Endodermal cell (in vitro differentiated cells): ENCODE measurements around the gene IVD. TPM values are rescaled to one million over a fixed set of nuclear protein-coding genes. Genes with fewer than 3 reads are reported as not detected.

ENCODE experiments used
- DNase-seq: peaks from one replicate; pipeline ENCODE4 v3.0.0-alpha.2; 2017
- H3K27ac ChIP-seq: 2 replicates; pipeline ENCODE4 v1.5.1; 2013; ENCODE audit warnings: mild to moderate bottlenecking, low read depth, low read length, moderate library complexity
- H3K27me3 ChIP-seq: 2 replicates; pipeline ENCODE4 v1.6.1; 2013; ENCODE audit warnings: mild to moderate bottlenecking, low read length, moderate library complexity; ENCODE audit not compliant: insufficient read depth, control insufficient read depth, poor library complexity, severe bottlenecking
- H3K36me3 ChIP-seq: 2 replicates; pipeline ENCODE4 v1.7.0; 2013; ENCODE audit warnings: mild to moderate bottlenecking, low read length, moderate library complexity; ENCODE audit not compliant: control insufficient read depth, insufficient read depth
- H3K4me1 ChIP-seq: one replicate; pipeline ENCODE4 v1.7.0; 2013; ENCODE audit warnings: low read length; ENCODE audit not compliant: control insufficient read depth, insufficient read depth
- H3K4me3 ChIP-seq: 2 replicates; pipeline ENCODE4 v1.5.1; 2013; ENCODE audit warnings: mild to moderate bottlenecking, low read length, moderate library complexity
- H3K9ac ChIP-seq: 2 replicates; pipeline ENCODE4 v1.6.1; 2013; ENCODE audit warnings: mild to moderate bottlenecking, low read length, moderate library complexity; ENCODE audit not compliant: poor library complexity, severe bottlenecking; ENCODE audit errors: extremely low read depth
- H3K9me3 ChIP-seq: 2 replicates; pipeline ENCODE4 v1.6.1; 2013; ENCODE audit warnings: mild to moderate bottlenecking, low read length, moderate library complexity; ENCODE audit not compliant: control insufficient read depth
- H3K27ac Mint-ChIP-seq: 2 replicates; pipeline ENCODE4 v1.8.0; 2020; ENCODE audit warnings: mixed read lengths
- H3K27me3 Mint-ChIP-seq: 2 replicates; pipeline ENCODE4 v1.8.0; 2021; ENCODE audit warnings: mild to moderate bottlenecking, mixed read lengths; ENCODE audit not compliant: insufficient read depth
- H3K36me3 Mint-ChIP-seq: 2 replicates; pipeline ENCODE4 v1.8.0; 2020; ENCODE audit warnings: low read depth, mixed read lengths
- H3K4me1 Mint-ChIP-seq: 2 replicates; pipeline ENCODE4 v1.8.0; 2020; ENCODE audit warnings: mixed read lengths
- H3K4me3 Mint-ChIP-seq: 2 replicates; pipeline ENCODE4 v1.8.0; 2020; ENCODE audit warnings: mild to moderate bottlenecking, moderate library complexity, mixed read lengths
- H3K9me3 Mint-ChIP-seq: 2 replicates; pipeline ENCODE4 v1.8.0; 2020; ENCODE audit warnings: mild to moderate bottlenecking, mixed read lengths
- WGBS, 2 experiments: methylation state at CpG; one replicate each; pipeline versions ENCODE4 v1.1.5 to v1.1.7; 2013; ENCODE audit warnings: missing lambda C conversion rate in 2 of 2, mixed read lengths in 1 of 2; ENCODE audit not compliant: insufficient coverage in 1 of 2, insufficient read length in 1 of 2; 5-methylcytosine and 5-hydroxymethylcytosine counted together
- total RNA-seq, 2 donors: library from RNA; stranded (reverse); fragmentation: NEBNext Ultra II Directional in 1 of 2; extraction: Animal tissue kit (Norgen Biotek cat#: 25700) in 1 of 2; gene quantifications; 2 replicates in 1 of 2; 3 replicates in 1 of 2; pipeline ENCODE4 v1.2.1, GENCODE V29; 2021
- TF ChIP-seq, protein P1 (sequence below): fragments of 200-600 bp; sonication (generic); conservative IDR thresholded peaks from 2 replicates; pipeline ENCODE4 v1.5.0; 2021; ENCODE audit warnings: antibody characterized with exemption, mild to moderate bottlenecking

IVD gene
- total RNA-seq, 2 donors from 2014 or later = 90.6 to 98.7 TPM

DNA sequence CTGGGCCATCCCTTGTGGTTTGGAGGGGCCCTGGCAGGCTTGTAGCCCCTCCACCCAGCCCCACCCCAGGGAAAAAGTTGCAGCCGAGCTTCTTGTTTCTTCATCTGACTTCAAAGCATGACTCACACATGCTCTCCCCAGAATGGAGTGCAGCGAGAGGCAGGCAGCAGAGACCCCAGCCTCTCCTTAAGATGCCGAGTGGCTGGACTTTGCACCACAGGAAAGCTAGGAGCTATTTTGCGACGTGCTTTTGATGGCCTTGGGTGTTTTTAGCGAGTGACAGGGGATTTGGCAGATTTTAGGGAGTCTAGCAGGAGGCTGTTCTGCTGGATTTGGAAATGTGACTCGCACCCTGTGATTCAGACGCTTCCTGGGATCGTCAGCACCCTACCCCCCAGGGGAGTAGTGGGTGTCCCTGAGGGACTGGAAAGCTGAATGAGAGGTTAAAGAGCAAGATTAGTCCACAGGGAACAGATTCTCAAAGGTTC, 49.4 kb downstream of the IVD start:
- no peaks in the 10 kb centered on the region for H3K27me3 Mint-ChIP-seq
- Histone ChIP-seq H3K4me1 (peaks cover 39% of the 10 kb centered on the region), H3K27ac (no peak overlapping the region), H3K27me3 (no peaks in the 10 kb centered on the region), H3K4me3 (no peak overlapping the region), H3K9me3 (no peaks in the 10 kb centered on the region), H3K36me3 (peaks cover 6% of the 10 kb centered on the region), H3K9ac (no peak overlapping the region)
- peak overlapping the region; percentile 82 for H3K27ac Mint-ChIP-seq
- H3K4me3 Mint-ChIP-seq = peak overlapping the region; percentile 18
- 67 to 81% methylated on average over 5 to 9 of the region's 9 CpGs for WGBS, 2 experiments
- peaks cover 3% of the 10 kb centered on the region for H3K36me3 Mint-ChIP-seq
- H3K9me3 Mint-ChIP-seq = no peaks in the 10 kb centered on the region
- DNase-seq = no peak
- TF ChIP-seq, protein P1, sequence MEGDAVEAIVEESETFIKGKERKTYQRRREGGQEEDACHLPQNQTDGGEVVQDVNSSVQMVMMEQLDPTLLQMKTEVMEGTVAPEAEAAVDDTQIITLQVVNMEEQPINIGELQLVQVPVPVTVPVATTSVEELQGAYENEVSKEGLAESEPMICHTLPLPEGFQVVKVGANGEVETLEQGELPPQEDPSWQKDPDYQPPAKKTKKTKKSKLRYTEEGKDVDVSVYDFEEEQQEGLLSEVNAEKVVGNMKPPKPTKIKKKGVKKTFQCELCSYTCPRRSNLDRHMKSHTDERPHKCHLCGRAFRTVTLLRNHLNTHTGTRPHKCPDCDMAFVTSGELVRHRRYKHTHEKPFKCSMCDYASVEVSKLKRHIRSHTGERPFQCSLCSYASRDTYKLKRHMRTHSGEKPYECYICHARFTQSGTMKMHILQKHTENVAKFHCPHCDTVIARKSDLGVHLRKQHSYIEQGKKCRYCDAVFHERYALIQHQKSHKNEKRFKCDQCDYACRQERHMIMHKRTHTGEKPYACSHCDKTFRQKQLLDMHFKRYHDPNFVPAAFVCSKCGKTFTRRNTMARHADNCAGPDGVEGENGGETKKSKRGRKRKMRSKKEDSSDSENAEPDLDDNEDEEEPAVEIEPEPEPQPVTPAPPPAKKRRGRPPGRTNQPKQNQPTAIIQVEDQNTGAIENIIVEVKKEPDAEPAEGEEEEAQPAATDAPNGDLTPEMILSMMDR = no peak
- H3K4me1 Mint-ChIP-seq = peaks cover 67% of the 10 kb centered on the region

DNA sequence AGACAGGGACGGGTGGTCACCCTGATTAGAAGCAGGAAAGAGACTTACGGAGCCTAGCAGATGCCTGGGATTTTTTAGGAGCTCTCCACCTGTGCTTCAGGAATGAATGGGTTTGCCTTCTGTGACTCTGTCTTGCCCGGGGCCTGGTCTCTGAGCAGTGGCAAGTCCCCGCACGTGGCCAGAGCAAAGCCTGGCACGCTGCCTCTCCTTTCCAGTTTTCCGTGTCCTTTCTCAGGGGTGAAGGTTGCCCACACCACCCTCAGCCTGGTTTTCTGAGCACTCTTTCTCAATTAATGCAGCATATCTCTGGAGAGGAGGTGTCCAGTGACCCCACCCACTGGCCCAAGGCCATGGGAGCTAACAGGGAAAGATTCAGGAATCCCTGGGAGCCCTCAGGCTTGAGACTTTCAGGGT, 50.7 kb downstream of the IVD start:
- Mint-ChIP-seq H3K4me3 (no peak overlapping the region), H3K9me3 (no peaks in the 10 kb centered on the region), H3K27ac (peak overlapping the region; percentile 77), H3K4me1 (peaks cover 54% of the 10 kb centered on the region), H3K27me3 (no peaks in the 10 kb centered on the region), H3K36me3 (peaks cover 10% of the 10 kb centered on the region)
- no peak overlapping the region for H3K27ac ChIP-seq
- no peak overlapping the region for H3K4me3 ChIP-seq
- WGBS, 2 experiments = 84 to 92% methylated on average over 5 to 7 of the region's 7 CpGs
- no peaks in the 10 kb centered on the region for H3K9me3 ChIP-seq
- H3K36me3 ChIP-seq = peaks cover 9% of the 10 kb centered on the region
- no peak overlapping the region for H3K9ac ChIP-seq
- no peak for DNase-seq
- no peaks in the 10 kb centered on the region for H3K27me3 ChIP-seq
- peaks cover 35% of the 10 kb centered on the region for H3K4me1 ChIP-seq
- TF ChIP-seq, protein P1 = no peak

DNA sequence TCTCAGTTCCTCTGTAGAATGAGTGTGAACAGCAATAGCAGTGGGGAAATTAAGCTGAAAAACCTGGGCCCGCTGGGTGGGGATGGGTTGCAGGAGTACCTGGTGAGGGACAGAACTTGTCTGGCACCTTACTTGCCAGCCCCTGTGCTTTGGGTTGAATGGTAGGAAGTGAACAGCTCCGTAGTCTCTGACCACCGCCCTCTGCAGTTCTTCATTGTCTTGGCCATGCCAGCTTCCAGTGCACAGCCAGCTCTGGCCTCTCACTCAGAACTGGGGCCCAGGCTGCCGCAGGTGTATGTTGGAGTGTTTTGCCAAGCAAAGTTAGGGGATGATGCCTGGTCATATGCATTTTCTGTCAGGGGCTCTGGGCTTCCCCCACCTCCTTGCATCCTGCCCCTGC, 51.1 kb downstream of the IVD start:
- 91 to 92% methylated on average over 2 to 4 of the region's 4 CpGs for WGBS, 2 experiments
- Mint-ChIP-seq H3K27ac (peak overlapping the region; percentile 77), H3K4me3 (no peak overlapping the region), H3K4me1 (peaks cover 50% of the 10 kb centered on the region), H3K9me3 (no peaks in the 10 kb centered on the region), H3K36me3 (peaks cover 10% of the 10 kb centered on the region), H3K27me3 (no peaks in the 10 kb centered on the region)
- TF ChIP-seq, protein P1 = no peak
- Histone ChIP-seq H3K27me3 (no peaks in the 10 kb centered on the region), H3K9ac (no peak overlapping the region), H3K27ac (no peak overlapping the region), H3K36me3 (peaks cover 10% of the 10 kb centered on the region), H3K9me3 (no peaks in the 10 kb centered on the region), H3K4me1 (peaks cover 35% of the 10 kb centered on the region), H3K4me3 (no peak overlapping the region)
- no peak for DNase-seq
